ENCODE results near the gene VDAC1. TPM values are rescaled to one million over a fixed set of nuclear protein-coding genes. Genes with fewer than 3 reads are reported as not detected.

VDAC1 gene
- total RNA-seq, 1 donor from 2014 or later: 112 TPM

DNA sequence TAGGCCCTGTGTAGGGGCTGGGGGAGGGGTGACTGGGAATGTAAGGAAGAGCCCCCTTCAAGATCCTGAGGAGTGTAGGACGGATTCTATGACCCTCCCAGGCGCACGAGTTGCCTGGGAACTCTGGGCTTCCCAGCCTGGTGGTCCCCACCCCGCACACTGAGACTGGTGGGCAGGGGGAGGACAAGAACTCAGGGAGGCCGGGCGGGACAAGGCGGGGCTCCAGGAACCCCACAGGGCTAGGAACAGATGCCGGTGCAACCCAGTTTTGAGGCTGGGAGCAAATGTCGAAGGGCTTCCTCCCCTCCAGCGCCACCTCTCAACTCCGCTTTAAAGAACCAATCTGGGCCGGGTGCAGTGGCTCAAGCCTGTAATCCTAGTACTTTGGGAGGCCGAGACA is 1.3 kb upstream of the VDAC1 start:
- ATAC-seq (no peak), DNase-seq (no peak)
- H3K27me3 ChIP-seq: no peaks in the 10 kb centered on the region
- no peaks in the 10 kb centered on the region for H3K9me3 ChIP-seq
- peak overlapping the region; percentile 96 for H3K27ac ChIP-seq
- TF ChIP-seq, protein P1, sequence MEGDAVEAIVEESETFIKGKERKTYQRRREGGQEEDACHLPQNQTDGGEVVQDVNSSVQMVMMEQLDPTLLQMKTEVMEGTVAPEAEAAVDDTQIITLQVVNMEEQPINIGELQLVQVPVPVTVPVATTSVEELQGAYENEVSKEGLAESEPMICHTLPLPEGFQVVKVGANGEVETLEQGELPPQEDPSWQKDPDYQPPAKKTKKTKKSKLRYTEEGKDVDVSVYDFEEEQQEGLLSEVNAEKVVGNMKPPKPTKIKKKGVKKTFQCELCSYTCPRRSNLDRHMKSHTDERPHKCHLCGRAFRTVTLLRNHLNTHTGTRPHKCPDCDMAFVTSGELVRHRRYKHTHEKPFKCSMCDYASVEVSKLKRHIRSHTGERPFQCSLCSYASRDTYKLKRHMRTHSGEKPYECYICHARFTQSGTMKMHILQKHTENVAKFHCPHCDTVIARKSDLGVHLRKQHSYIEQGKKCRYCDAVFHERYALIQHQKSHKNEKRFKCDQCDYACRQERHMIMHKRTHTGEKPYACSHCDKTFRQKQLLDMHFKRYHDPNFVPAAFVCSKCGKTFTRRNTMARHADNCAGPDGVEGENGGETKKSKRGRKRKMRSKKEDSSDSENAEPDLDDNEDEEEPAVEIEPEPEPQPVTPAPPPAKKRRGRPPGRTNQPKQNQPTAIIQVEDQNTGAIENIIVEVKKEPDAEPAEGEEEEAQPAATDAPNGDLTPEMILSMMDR (IDR thresholded peaks at IDR 0.05): no peak
- peak overlapping the region; percentile 89 for H3K4me3 ChIP-seq
- no peaks in the 10 kb centered on the region for H3K36me3 ChIP-seq
- intact Hi-C loops (cut with DNase I): no loop called here
- peaks cover 29% of the 10 kb centered on the region for H3K4me1 ChIP-seq

DNA sequence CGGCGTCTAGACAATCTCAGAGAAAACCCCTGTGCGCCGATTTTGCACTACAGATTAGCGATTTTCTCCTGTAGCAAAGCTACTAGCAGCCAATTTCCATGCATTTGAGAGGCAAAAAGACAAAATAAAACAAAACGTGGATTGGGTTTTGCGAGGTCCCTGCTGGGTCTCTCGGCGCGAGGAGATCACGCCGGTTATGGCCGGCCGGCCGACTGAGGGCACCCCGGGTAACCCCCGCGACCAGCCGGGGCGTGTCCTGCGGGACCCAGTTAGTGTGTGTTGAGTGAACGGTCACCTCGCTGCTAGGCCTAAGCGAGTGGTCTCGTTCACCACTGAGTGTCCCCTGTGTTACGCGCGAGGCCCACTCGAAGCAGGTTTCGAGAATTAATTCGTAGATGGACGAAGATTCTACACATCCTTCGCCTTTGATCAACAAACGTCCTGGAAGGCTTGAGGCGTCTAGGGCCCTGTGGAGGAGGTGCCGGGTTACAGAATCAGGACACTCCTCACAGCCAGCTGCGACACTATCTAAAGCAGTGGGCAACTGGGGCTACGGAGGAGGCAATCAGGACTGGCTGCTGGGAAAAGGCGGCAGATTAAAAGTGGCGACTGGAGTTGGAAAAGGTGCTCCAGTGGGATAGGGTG is 764 bp upstream of the VDAC1 start:
- Histone ChIP-seq H3K27me3 (no peaks in the 10 kb centered on the region), H3K36me3 (no peaks in the 10 kb centered on the region), H3K4me1 (peaks cover 33% of the 10 kb centered on the region), H3K27ac (peak overlapping the region; percentile 96), H3K4me3 (peak overlapping the region; percentile 89), H3K9me3 (no peaks in the 10 kb centered on the region)
- peak; percentile 31 for ATAC-seq
- peak; percentile 80 for DNase-seq
- TF ChIP-seq, protein P1 (IDR thresholded peaks at IDR 0.05): no peak
- intact Hi-C loops (cut with DNase I): no loop called here

DNA sequence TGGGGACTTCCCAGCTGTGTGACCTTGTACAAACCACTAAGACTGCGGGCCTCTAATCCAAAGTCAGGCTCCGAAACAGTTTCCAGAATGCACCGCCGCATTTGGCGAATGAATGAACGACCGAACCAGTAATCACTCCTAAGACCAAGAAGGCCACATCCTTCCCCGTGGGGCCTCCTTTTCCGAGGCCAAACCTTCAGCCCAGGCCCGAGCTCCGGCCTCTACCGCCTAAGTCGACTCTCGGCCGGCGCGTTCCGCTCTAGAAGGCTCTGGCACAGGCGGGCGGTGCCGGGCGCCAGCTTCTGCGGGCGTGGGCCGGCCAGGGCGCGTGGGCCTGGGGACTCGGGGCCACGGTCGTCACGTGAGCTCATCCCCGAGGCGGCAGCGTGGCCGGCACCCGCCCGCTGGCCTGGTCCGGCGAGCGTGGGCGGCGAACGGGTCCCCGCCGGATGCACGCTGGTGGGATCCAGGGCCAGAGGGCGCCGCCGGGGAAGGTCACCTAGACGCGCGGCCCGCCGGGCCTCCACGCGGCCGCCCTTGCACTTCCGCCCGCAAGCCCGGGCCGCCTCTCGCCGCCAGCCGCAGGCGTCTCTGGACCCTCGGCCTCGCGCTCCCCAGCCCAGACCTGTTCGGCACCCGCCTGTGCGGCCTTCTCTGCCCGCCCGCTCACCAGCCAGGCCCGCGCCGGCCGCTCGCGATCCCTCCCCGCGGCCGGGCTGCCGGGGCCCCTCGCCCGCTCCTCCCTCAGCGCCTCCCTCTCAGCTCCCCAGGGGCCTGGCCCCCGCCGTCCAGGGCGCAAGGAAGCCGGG is 754 bp downstream of the VDAC1 start:
- intact Hi-C loops (cut with DNase I): no loop called here
- H3K9me3 ChIP-seq: no peaks in the 10 kb centered on the region
- H3K36me3 ChIP-seq: no peaks in the 10 kb centered on the region
- H3K4me1 ChIP-seq: peaks cover 33% of the 10 kb centered on the region
- TF ChIP-seq, protein P1 (IDR thresholded peaks at IDR 0.05): no peak
- ATAC-seq (peak; percentile 69), DNase-seq (peak; percentile 90)
- no peaks in the 10 kb centered on the region for H3K27me3 ChIP-seq
- peak overlapping the region; percentile 89 for H3K4me3 ChIP-seq
- peak overlapping the region; percentile 96 for H3K27ac ChIP-seq

DNA sequence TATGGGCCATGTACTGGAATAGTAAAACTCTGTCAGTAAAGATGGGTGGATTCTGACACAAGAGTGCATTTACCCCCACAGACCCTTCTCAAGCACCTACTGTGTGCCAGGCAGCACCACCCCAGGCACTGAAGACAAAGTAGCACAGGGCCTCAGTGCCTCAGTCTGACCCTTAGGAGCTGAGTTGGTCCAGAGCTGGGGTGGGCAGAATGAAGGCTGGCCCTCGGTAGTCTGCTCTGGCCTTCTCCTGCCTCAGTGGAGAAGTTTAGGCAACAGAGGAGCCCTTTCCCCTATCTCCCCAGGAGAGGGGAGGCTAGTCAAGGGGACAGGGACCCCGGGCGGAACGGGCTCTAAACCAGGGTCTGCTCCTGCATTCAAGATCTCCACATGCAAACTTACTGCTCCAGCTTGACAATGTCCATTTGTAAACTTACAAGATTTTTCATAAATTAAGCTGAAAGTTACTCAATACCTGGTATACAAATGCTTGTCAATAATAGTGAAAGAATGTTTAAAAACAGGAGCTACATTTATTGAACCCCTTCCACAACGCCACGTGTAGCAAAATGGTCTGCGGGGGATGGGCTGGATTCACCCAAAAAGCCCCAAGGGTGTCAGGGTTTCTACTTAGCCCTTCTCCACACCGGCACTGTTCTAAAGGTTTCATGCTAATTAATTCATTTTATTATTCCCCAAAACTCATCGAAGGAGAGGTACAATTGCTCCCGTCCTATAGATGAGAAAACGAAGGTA is 1.5 kb downstream of the VDAC1 start:
- TF ChIP-seq, protein P1 (IDR thresholded peaks at IDR 0.05): no peak
- peak overlapping the region; percentile 96 for H3K27ac ChIP-seq
- H3K27me3 ChIP-seq: no peaks in the 10 kb centered on the region
- H3K4me1 ChIP-seq: peaks cover 35% of the 10 kb centered on the region
- ATAC-seq (no peak), DNase-seq (peak; percentile 55)
- intact Hi-C loops (cut with DNase I): no loop called here
- H3K9me3 ChIP-seq: no peaks in the 10 kb centered on the region
- no peaks in the 10 kb centered on the region for H3K36me3 ChIP-seq
- H3K4me3 ChIP-seq: peak overlapping the region; percentile 89

DNA sequence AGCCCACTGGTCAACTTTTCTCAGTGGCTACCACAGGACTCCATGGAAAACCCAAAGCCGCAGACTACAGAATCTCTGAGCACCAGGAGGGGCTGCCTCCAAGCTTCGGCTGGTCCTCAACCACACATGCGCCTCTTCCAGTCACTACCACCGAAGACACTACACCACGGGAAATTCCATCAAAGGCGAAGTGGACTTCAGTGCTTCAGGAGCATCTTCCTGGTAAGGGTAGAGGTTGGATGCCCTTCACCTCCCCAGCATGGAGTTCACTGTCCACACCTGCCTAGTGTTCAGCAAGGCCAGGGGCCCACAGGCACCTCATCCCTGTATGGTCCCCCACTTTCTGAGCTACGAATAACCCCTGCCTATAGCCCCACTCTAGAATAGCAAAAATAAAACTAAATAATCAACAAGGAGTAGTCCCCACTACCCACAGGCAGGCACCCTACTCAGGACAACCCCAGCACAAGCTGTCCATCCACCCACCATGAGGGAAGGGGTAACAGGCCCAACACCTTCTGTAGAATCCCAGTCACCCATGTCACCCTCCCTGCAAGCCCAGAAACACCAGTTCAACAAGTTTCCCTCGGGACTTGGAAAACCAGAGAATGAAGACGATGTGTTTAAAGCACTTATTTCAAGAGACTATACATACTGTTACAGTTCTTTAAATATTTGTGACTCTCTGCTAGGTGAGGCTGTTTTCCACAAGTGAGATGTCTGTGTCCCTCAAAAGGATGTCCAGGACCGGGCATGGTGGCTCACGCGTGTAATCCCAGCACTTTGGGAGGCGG is 2.6 kb downstream of the VDAC1 start:
- intact Hi-C loops (cut with DNase I): no loop called here
- Histone ChIP-seq H3K27me3 (no peaks in the 10 kb centered on the region), H3K4me1 (peaks cover 38% of the 10 kb centered on the region), H3K4me3 (no peak overlapping the region), H3K9me3 (no peaks in the 10 kb centered on the region), H3K36me3 (no peaks in the 10 kb centered on the region), H3K27ac (no peak overlapping the region)
- DNase-seq (no peak), ATAC-seq (no peak)
- TF ChIP-seq, protein P1 (IDR thresholded peaks at IDR 0.05): no peak
